H1 (cell line): ENCODE measurements around the gene CMTR1. TPM values are rescaled to one million over a fixed set of nuclear protein-coding genes. Genes with fewer than 3 reads are reported as not detected.

Source experiments
- CTCF ChIA-PET: fragments of 300-600 bp; sonication (Branson Sonifier 250); formaldehyde crosslinking; loops from one replicate; lab custom pipeline; 2021; ENCODE audit not compliant: partially characterized antibody; lab: Charles Lee
- POLR2A ChIA-PET: fragments of 300-600 bp; sonication (Branson Sonifier 250); formaldehyde crosslinking; loops from one replicate; lab custom pipeline; 2021; ENCODE audit warnings: inconsistent platforms; ENCODE audit not compliant: partially characterized antibody; lab: Charles Lee
- DNase-seq, 2 experiments: peaks; one replicate each; pipeline versions ENCODE4 v3.0.0 to v3.0.0-alpha.2; 2010 to 2022; ENCODE audit warnings: low spot score in 2 of 2, low read depth in 1 of 2, mixed read lengths in 1 of 2
- FAIRE-seq: peaks from 2 replicates; lab custom pipeline; 2011; peaks lifted over from hg19 to GRCh38; lab: Jason Lieb, UNC
- H2AFZ ChIP-seq: 2 replicates; pipeline ENCODE4 v1.8.1; 2012; ENCODE audit warnings: low read length, inconsistent platforms
- H2AK5ac ChIP-seq: 2 replicates; pipeline ENCODE4 v1.6.1; 2013; ENCODE audit warnings: low read depth, low read length
- H2BK120ac ChIP-seq: replicated peaks from 2 replicates; pipeline ENCODE3; 2013; ENCODE audit warnings: low read depth, low read length, inconsistent platforms
- H2BK12ac ChIP-seq: 2 replicates; pipeline ENCODE4 v1.6.1; 2013; ENCODE audit warnings: low read depth, low read length
- H2BK15ac ChIP-seq: 2 replicates; pipeline ENCODE4 v1.6.1; 2013; ENCODE audit warnings: low read length
- H2BK20ac ChIP-seq: 2 replicates; pipeline ENCODE4 v1.6.1; 2013; ENCODE audit warnings: low read length
- H2BK5ac ChIP-seq: 2 replicates; pipeline ENCODE4 v1.6.1; 2013; ENCODE audit warnings: low read depth, low read length
- H3K14ac ChIP-seq: 2 replicates; pipeline ENCODE4 v1.6.1; 2013; ENCODE audit warnings: inconsistent platforms; ENCODE audit not compliant: insufficient read length
- H3K18ac ChIP-seq: 2 replicates; pipeline ENCODE4 v1.6.1; 2013; ENCODE audit warnings: low read length; ENCODE audit errors: extremely low read depth
- H3K23ac ChIP-seq: 2 replicates; pipeline ENCODE4 v1.6.1; 2013; ENCODE audit warnings: inconsistent platforms; ENCODE audit not compliant: insufficient read length
- H3K23me2 ChIP-seq: 2 replicates; pipeline ENCODE4 v1.6.1; 2013; ENCODE audit warnings: low read depth, low read length
- H3K27ac ChIP-seq: 2 replicates; pipeline ENCODE4 v1.6.1; 2011; ENCODE audit warnings: low read depth, low read length, inconsistent platforms
- H3K27me3 ChIP-seq, 4 experiments: replicated peaks in 1 of 4; 1 replicate in 1 of 4; 2 replicates in 3 of 4; pipeline versions ENCODE4 v1.6.1 to v1.8.1; 2011 to 2013; ENCODE audit warnings: low read length in 3 of 4, mild to moderate bottlenecking in 3 of 4, inconsistent platforms in 2 of 4, mixed read lengths in 2 of 4, moderate library complexity in 1 of 4; ENCODE audit not compliant: control insufficient read depth in 3 of 4, insufficient read depth in 3 of 4; ENCODE audit errors: extremely low read depth in 1 of 4
- H3K36me3 ChIP-seq, 4 experiments: 2 replicates each; pipeline versions ENCODE4 v1.6.1 to v1.8.1; 2011 to 2013; ENCODE audit warnings: mild to moderate bottlenecking in 4 of 4, low read length in 3 of 4, moderate library complexity in 2 of 4, control low read depth in 1 of 4, inconsistent platforms in 1 of 4; ENCODE audit not compliant: insufficient read depth in 4 of 4, control insufficient read depth in 2 of 4
- H3K4ac ChIP-seq: replicated peaks from 2 replicates; pipeline ENCODE3; 2013; ENCODE audit warnings: low read length, low read depth, mixed read lengths, inconsistent platforms; ENCODE audit not compliant: insufficient read length
- H3K4me1 ChIP-seq, 4 experiments: replicated peaks in 1 of 4; 1 replicate in 1 of 4; 2 replicates in 3 of 4; pipeline versions ENCODE4 v1.6.1 to v1.8.1; 2011 to 2013; ENCODE audit warnings: low read length in 3 of 4, inconsistent platforms in 2 of 4, mixed read lengths in 1 of 4; ENCODE audit not compliant: insufficient read depth in 4 of 4, control insufficient read depth in 3 of 4
- H3K4me2 ChIP-seq, 2 experiments: 2 replicates each; pipeline versions ENCODE4 v1.6.1 to v1.8.1; 2011 to 2013; ENCODE audit warnings: low read depth in 2 of 2, low read length in 2 of 2, control low read depth in 1 of 2, inconsistent platforms in 1 of 2, mild to moderate bottlenecking in 1 of 2; ENCODE audit not compliant: insufficient read depth in 1 of 2
- H3K4me3 ChIP-seq, 4 experiments: fragments of 200-600, 300-600 bp in 1 of 4; sonication (generic), shearing (Covaris generic), sonication (Bioruptor Twin) in 1 of 4; 2 replicates each; pipeline versions ENCODE4 v1.5.1 to v1.8.1; 2011 to 2016; ENCODE audit warnings: low read length in 4 of 4, low read depth in 3 of 4, control low read depth in 2 of 4, inconsistent platforms in 2 of 4, mild to moderate bottlenecking in 2 of 4, mixed read lengths in 1 of 4, moderate library complexity in 1 of 4; ENCODE audit not compliant: insufficient read depth in 2 of 4; ENCODE audit errors: extremely low read depth in 1 of 4
- H3K56ac ChIP-seq: replicated peaks from 2 replicates; pipeline ENCODE3; 2013; ENCODE audit warnings: low read depth, mild to moderate bottlenecking, mixed read lengths, low read length, inconsistent platforms; ENCODE audit not compliant: insufficient read length
- H3K79me1 ChIP-seq: 2 replicates; pipeline ENCODE4 v1.6.1; 2013; ENCODE audit warnings: low read depth, low read length, control low read depth
- H3K79me2 ChIP-seq, 2 experiments: 2 replicates each; pipeline versions ENCODE4 v1.6.1 to v1.8.1; 2012 to 2013; ENCODE audit warnings: low read length in 2 of 2, mild to moderate bottlenecking in 2 of 2, inconsistent platforms in 1 of 2; ENCODE audit not compliant: insufficient read depth in 2 of 2, control insufficient read depth in 1 of 2
- H3K9ac ChIP-seq, 4 experiments: replicated peaks in 1 of 4; 1 replicate in 1 of 4; 2 replicates in 3 of 4; pipeline versions ENCODE4 v1.6.1 to v1.8.1; 2011 to 2013; ENCODE audit warnings: low read depth in 3 of 4, low read length in 3 of 4, control low read depth in 2 of 4, mild to moderate bottlenecking in 2 of 4, moderate library complexity in 2 of 4, inconsistent platforms in 1 of 4; ENCODE audit errors: extremely low read depth in 1 of 4
- H3K9me3 ChIP-seq, 2 experiments: 2 replicates each; pipeline versions ENCODE4 v1.6.1 to v1.8.1; 2012 to 2013; ENCODE audit warnings: mild to moderate bottlenecking in 2 of 2, moderate library complexity in 2 of 2, control low read depth in 1 of 2, inconsistent platforms in 1 of 2, low read depth in 1 of 2, low read length in 1 of 2, mixed read lengths in 1 of 2; ENCODE audit not compliant: insufficient read depth in 2 of 2
- H4K20me1 ChIP-seq, 2 experiments: replicated peaks in 1 of 2; 2 replicates each; pipeline versions ENCODE3 to v1.8.1; 2011 to 2013; ENCODE audit warnings: inconsistent platforms in 2 of 2, low read length in 2 of 2, mild to moderate bottlenecking in 1 of 2; ENCODE audit not compliant: insufficient read depth in 2 of 2, control insufficient read depth in 1 of 2
- H4K5ac ChIP-seq: 2 replicates; pipeline ENCODE4 v1.6.1; 2013; ENCODE audit warnings: low read length, low read depth, mixed read lengths, inconsistent platforms; ENCODE audit not compliant: insufficient read length
- H4K8ac ChIP-seq: 2 replicates; pipeline ENCODE4 v1.8.0; 2013; ENCODE audit warnings: mild to moderate bottlenecking, moderate library complexity, low read length, inconsistent platforms; ENCODE audit not compliant: insufficient read depth; ENCODE audit errors: extremely low read depth
- H4K91ac ChIP-seq: replicated peaks from 2 replicates; pipeline ENCODE3; 2013; ENCODE audit warnings: low read length, mixed read lengths, inconsistent platforms; ENCODE audit not compliant: insufficient read length
- BCL11A ChIP-seq, 2 experiments: IDR thresholded peaks; one replicate each; pipeline ENCODE4 v1.6.1; 2011; ENCODE audit warnings: low read depth in 2 of 2, low read length in 2 of 2, mild to moderate bottlenecking in 2 of 2
- CBX8 ChIP-seq: fragments of 300-800, 300-1000 bp; sonication (generic); IDR thresholded peaks from 2 replicates; pipeline ENCODE4 v1.7.1; 2016; ENCODE audit warnings: low read depth, low read length, borderline replicate concordance
- FOSL1 ChIP-seq: IDR thresholded peaks from 2 replicates; pipeline ENCODE4 v1.6.1; 2011; ENCODE audit warnings: mild to moderate bottlenecking, low read depth, low read length, moderate library complexity; ENCODE audit not compliant: insufficient read depth
- GTF2F1 ChIP-seq: IDR thresholded peaks from 2 replicates; pipeline ENCODE4 v1.6.1; 2012; ENCODE audit warnings: low read depth, low read length, improper control_type of control experiment, borderline replicate concordance
- MAFK ChIP-seq: IDR thresholded peaks from 2 replicates; pipeline ENCODE4 v1.6.1; 2012; ENCODE audit warnings: low read depth, mild to moderate bottlenecking, improper control_type of control experiment, low read length
- NANOG ChIP-seq: IDR thresholded peaks from 2 replicates; pipeline ENCODE4 v1.6.1; 2011; ENCODE audit warnings: low read length, low read depth, mild to moderate bottlenecking, inconsistent platforms; ENCODE audit not compliant: insufficient read depth, poor library complexity, severe bottlenecking
- RXRA ChIP-seq: IDR thresholded peaks from 2 replicates; pipeline ENCODE4 v1.6.1; 2011; ENCODE audit warnings: low read depth, mild to moderate bottlenecking, low read length, moderate library complexity; ENCODE audit not compliant: insufficient read depth
- SAP30 ChIP-seq: fragments of 300-600 bp; sonication (generic); IDR thresholded peaks from 2 replicates; pipeline ENCODE4 v1.7.1; 2012; ENCODE audit warnings: low read length, moderate library complexity, mild to moderate bottlenecking, inconsistent platforms; ENCODE audit not compliant: insufficient read depth, insufficient replicate concordance
- SIRT6 ChIP-seq: IDR thresholded peaks from one replicate; pipeline ENCODE4 v1.7.1; 2012; ENCODE audit warnings: low read length, inconsistent platforms
- SUZ12 ChIP-seq: fragments of 200-600 bp; sonication (generic); IDR thresholded peaks from 2 replicates; pipeline ENCODE4 v1.6.1; 2012; ENCODE audit warnings: mild to moderate bottlenecking, inconsistent platforms, low read length, moderate library complexity, mixed read lengths
- TCF12 ChIP-seq: IDR thresholded peaks from 2 replicates; pipeline ENCODE4 v1.6.1; 2011; ENCODE audit warnings: low read depth, mild to moderate bottlenecking, low read length
- WGBS, 2 experiments: shearing (Covaris generic) in 1 of 2; methylation state at CpG; one replicate each; pipeline versions ENCODE4 v1.1.6 to v1.1.7; 2013 to 2015; ENCODE audit warnings: low lambda C conversion rate in 2 of 2, mixed read lengths in 2 of 2, inconsistent platforms in 1 of 2, low coverage in 1 of 2, missing lambda C conversion rate in 1 of 2; ENCODE audit not compliant: insufficient replicate concordance in 2 of 2, insufficient coverage in 1 of 2, insufficient read length in 1 of 2; ENCODE audit errors: extremely low coverage in 1 of 2, missing lambda C conversion rate in 1 of 2; 5-methylcytosine and 5-hydroxymethylcytosine counted together
- polyA plus RNA-seq, 7 experiments: library from polyadenylated mRNA; depleted of rRNA in 3 of 7; stranded (reverse) in 5 of 7; unstranded in 2 of 7; fragments of >200 nt in 5 of 7; fragments of 200-250 nt in 2 of 7; gene quantifications; 1 replicate in 5 of 7; 2 replicates in 1 of 7; 4 replicates in 1 of 7; pipeline versions ENCODE4 v1.2.1 to v1.2.3, GENCODE V29; 2011 to 2013; ENCODE audit warnings: missing spikeins in 2 of 7, mixed read lengths in 2 of 7
- total RNA-seq: library from RNA; stranded (reverse); fragmentation: NEBNext Ultra II Directional; extraction: Animal tissue kit (Norgen Biotek cat#: 25700); gene quantifications from 2 replicates; pipeline ENCODE4 v1.2.1, GENCODE V29; 2021
- TF ChIP-seq, protein P1 (sequence below): IDR thresholded peaks from 2 replicates; pipeline ENCODE4 v1.6.1; 2011; ENCODE audit warnings: low read depth, mild to moderate bottlenecking, low read length; ENCODE audit not compliant: insufficient read depth

The CMTR1 gene
- total and polyA plus RNA-seq, 2 of the 8 experiments (the other 6 are each of a cell fraction or from before 2014, with no cell fraction given) = 15.2 to 33.1 TPM

- no peak for DNase-seq
- FAIRE-seq = no peak
- no peak overlapping the region for H4K5ac ChIP-seq
- H3K23ac ChIP-seq = no peak overlapping the region
- no peak overlapping the region for H3K4ac ChIP-seq
- H3K9me3 ChIP-seq = no peaks in the 10 kb centered on the region
- no peaks in the 10 kb centered on the region for H3K79me1 ChIP-seq
- no peak overlapping the region for H3K9ac ChIP-seq
- CTCF ChIA-PET = interaction anchor here (0.9 to 4.6 kb wide), 9 partner anchors 8 to 192 kb away, joined by 3 to 25 read pairs (median 11); no protein-coding TSS in a partner anchor
- H2BK5ac ChIP-seq = no peak overlapping the region
- no peak overlapping the region for H2BK15ac ChIP-seq
- H3K27me3 ChIP-seq = peaks cover 0 to 2% (median 0%) of the 10 kb centered on the region in 4 experiments; a peak in 1 of 7 replicates
- no peak overlapping the region; the same call in 1 of the 2 replicates for H3K18ac ChIP-seq
- H2AK5ac ChIP-seq = no peak overlapping the region
- no peak overlapping the region for H3K4me3 ChIP-seq
- H2AFZ ChIP-seq = no peak overlapping the region
- H2BK120ac ChIP-seq = no peak overlapping the region
- H2BK20ac ChIP-seq = no peak overlapping the region
- peak overlapping the region; percentile 54 for H4K91ac ChIP-seq
- H2BK12ac ChIP-seq = 0 out of 2 replicates have a peak overlapping the region, but pooled peaks have one; percentile 39
- H3K56ac ChIP-seq = no peak overlapping the region
- H3K27ac ChIP-seq = no peak overlapping the region
- peak overlapping the region; percentile 38 to 39; a peak in 2 of 4 replicates for H3K4me2 ChIP-seq
- no peak overlapping the region for H4K8ac ChIP-seq
- WGBS, 2 experiments = 78% methylated on average over 38 of the region's 38 CpGs; no CpG with 5 or more reads in 1 of the 2 experiments
- H3K23me2 ChIP-seq = no peaks in the 10 kb centered on the region
- H3K79me2 ChIP-seq = no peaks in the 10 kb centered on the region
- POLR2A ChIA-PET = interaction anchor here (2.8 to 3.2 kb wide), 2 partner anchors 13 to 20 kb away, joined by 10 to 16 read pairs; no protein-coding TSS in a partner anchor
- peaks cover 12 to 28% (median 18%) of the 10 kb centered on the region in 4 experiments for H3K4me1 ChIP-seq
- no peak overlapping the region for H3K14ac ChIP-seq
- no peaks in the 10 kb centered on the region for H3K36me3 ChIP-seq
- peaks cover 0 to 3% of the 10 kb centered on the region in 2 experiments for H4K20me1 ChIP-seq
- TF ChIP-seq SUZ12 (no peak), RXRA (no peak), TCF12 (no peak), FOSL1 (no peak), CBX8 (no peak), MAFK (no peak), SAP30 (no peak), BCL11A (IDR thresholded peaks at IDR 0.05; ENCODE audit: low read depth in 2 of 2, low read length in 2 of 2) (no peak), GTF2F1 (no peak), SIRT6 (no peak), NANOG (no peak)
- TF ChIP-seq, protein P1, sequence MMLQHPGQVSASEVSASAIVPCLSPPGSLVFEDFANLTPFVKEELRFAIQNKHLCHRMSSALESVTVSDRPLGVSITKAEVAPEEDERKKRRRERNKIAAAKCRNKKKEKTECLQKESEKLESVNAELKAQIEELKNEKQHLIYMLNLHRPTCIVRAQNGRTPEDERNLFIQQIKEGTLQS = no peak
Measured at GRCh38 chr6:37492991-37493660, 60.1 kb downstream of the CMTR1 start.
